A673 (cell line): ENCODE results near the gene UBA5. TPM values are rescaled to one million over a fixed set of nuclear protein-coding genes. Genes with fewer than 3 reads are reported as not detected.

ENCODE experiments used
- BruUV-seq: library from RNA; stranded (reverse); fragments of 400-500 nt; replicated peaks from 2 replicates; lab custom pipeline; 2021; lab: Mats Ljungman, UMichigan
- CTCF ChIA-PET: fragments of 300-600 bp; sonication (Branson Sonifier 250); formaldehyde crosslinking; loops from one replicate; lab custom pipeline; 2022; ENCODE audit warnings: antibody characterized with exemption; lab: Charles Lee
- POLR2A ChIA-PET: fragments of 300-600 bp; sonication (Branson Sonifier 250); formaldehyde crosslinking; loops from one replicate; lab custom pipeline; 2022; ENCODE audit warnings: antibody characterized with exemption; ENCODE audit not compliant: low non-redundant PET; lab: Charles Lee
- DNase-seq: peaks from one replicate; pipeline ENCODE4 v3.0.0-alpha.2; 2015; ENCODE audit warnings: low spot score
- H3K27ac ChIP-seq: fragments of 200-600 bp; sonication (generic); 2 replicates; pipeline ENCODE4 v1.5.1; 2016; ENCODE audit warnings: mixed run types, low read depth, mild to moderate bottlenecking, mixed read lengths, antibody characterized with exemption, low read length; ENCODE audit not compliant: poor library complexity, severe bottlenecking
- H3K27me3 ChIP-seq: fragments of 200-600 bp; sonication (generic); replicated peaks from 2 replicates; pipeline ENCODE4 v1.6.1; 2017; ENCODE audit warnings: mixed run types, low read depth, mild to moderate bottlenecking, mixed read lengths, antibody characterized with exemption, low read length; ENCODE audit not compliant: insufficient read depth, poor library complexity
- H3K36me3 ChIP-seq: fragments of 200-600 bp; sonication (generic); 2 replicates; pipeline ENCODE4 v1.6.1; 2016; ENCODE audit warnings: mixed run types, mild to moderate bottlenecking, mixed read lengths, antibody characterized with exemption, low read length; ENCODE audit not compliant: insufficient read depth, poor library complexity, severe bottlenecking
- H3K4me1 ChIP-seq: fragments of 200-600 bp; sonication (generic); 2 replicates; pipeline ENCODE4 v1.6.1; 2017; ENCODE audit warnings: mixed run types, mild to moderate bottlenecking, mixed read lengths, antibody characterized with exemption, low read length; ENCODE audit not compliant: insufficient read depth, poor library complexity, severe bottlenecking
- H3K4me3 ChIP-seq: fragments of 200-600 bp; sonication (generic); 2 replicates; pipeline ENCODE4 v1.5.1; 2016; ENCODE audit warnings: low read depth, mixed run types, mild to moderate bottlenecking, mixed read lengths, low read length; ENCODE audit not compliant: poor library complexity, severe bottlenecking
- H3K9me3 ChIP-seq: fragments of 200-600 bp; sonication (generic); 2 replicates; pipeline ENCODE4 v1.6.1; 2016; ENCODE audit warnings: mixed run types, low read depth, mild to moderate bottlenecking, mixed read lengths, antibody characterized with exemption, low read length; ENCODE audit not compliant: poor library complexity, severe bottlenecking
- EZH2 ChIP-seq: fragments of 200-600 bp; sonication (generic); IDR thresholded peaks from 2 replicates; pipeline ENCODE4 v1.6.1; 2017; ENCODE audit warnings: borderline replicate concordance, low read depth, mild to moderate bottlenecking, mixed read lengths, antibody characterized with exemption, low read length; ENCODE audit not compliant: poor library complexity, severe bottlenecking
- intact Hi-C: fragments of 100-400 bp; cut with micrococcal nuclease; formaldehyde crosslinking; loops from one replicate; pipeline ENCODE4 v1.10.0; 2022; ENCODE audit not compliant: unreplicated experiment
- total RNA-seq: library from RNA; stranded (reverse); gene quantifications from 2 replicates; pipeline ENCODE4 v1.2.3, GENCODE V29; 2021
- TF ChIP-seq, protein P1 (sequence below): fragments of 300-800, 200-600 bp; sonication (generic); conservative IDR thresholded peaks from 2 replicates; pipeline ENCODE4 v1.5.1; 2017; ENCODE audit warnings: low read depth, mild to moderate bottlenecking, antibody characterized with exemption, low read length, moderate library complexity, mixed read lengths

UBA5 gene
- total RNA-seq, 1 experiment from 2014 or later, result 50.0 TPM

DNA sequence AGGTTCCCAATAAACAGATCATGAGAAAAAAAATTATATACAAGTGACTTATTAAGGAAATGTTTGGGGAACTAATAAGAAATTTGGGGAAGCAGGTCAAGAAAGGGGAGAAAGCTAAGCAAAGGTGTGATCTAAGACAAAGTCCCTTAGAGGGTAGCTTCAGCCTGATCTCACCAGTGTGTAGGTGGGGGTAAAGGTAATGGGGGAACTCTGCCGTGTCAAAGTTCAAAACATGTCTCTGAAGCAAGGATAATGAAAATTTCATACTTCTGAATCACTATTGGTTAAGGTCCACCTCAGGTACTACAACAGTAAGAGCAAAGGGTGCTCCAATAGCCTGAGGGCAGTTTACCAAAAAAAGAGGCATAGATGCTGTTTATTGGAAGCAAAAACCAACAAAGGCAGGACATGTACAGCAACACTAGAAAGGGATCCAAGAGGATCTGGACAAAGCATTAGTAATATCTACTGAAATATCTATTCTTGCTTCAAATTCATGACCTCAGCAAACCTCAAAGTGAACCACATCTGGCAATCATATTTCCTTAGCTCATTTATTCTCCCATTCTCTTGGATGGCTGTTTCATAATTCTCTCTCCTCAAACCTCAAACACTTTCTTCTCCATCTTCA, 7.4 kb upstream of the UBA5 start:
- Histone ChIP-seq H3K9me3 (no peaks in the 10 kb centered on the region), H3K27me3 (no peaks in the 10 kb centered on the region), H3K27ac (no peak overlapping the region), H3K36me3 (no peaks in the 10 kb centered on the region), H3K4me1 (no peaks in the 10 kb centered on the region), H3K4me3 (no peak overlapping the region)
- no TSS peak for BruUV-seq
- ChIA-PET POLR2A (no interaction called here), CTCF (no interaction called here)
- DNase-seq, result no peak
- intact Hi-C loops, result no loop called here
- no peak for TF ChIP-seq EZH2
- TF ChIP-seq, protein P1, sequence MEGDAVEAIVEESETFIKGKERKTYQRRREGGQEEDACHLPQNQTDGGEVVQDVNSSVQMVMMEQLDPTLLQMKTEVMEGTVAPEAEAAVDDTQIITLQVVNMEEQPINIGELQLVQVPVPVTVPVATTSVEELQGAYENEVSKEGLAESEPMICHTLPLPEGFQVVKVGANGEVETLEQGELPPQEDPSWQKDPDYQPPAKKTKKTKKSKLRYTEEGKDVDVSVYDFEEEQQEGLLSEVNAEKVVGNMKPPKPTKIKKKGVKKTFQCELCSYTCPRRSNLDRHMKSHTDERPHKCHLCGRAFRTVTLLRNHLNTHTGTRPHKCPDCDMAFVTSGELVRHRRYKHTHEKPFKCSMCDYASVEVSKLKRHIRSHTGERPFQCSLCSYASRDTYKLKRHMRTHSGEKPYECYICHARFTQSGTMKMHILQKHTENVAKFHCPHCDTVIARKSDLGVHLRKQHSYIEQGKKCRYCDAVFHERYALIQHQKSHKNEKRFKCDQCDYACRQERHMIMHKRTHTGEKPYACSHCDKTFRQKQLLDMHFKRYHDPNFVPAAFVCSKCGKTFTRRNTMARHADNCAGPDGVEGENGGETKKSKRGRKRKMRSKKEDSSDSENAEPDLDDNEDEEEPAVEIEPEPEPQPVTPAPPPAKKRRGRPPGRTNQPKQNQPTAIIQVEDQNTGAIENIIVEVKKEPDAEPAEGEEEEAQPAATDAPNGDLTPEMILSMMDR, result no peak

DNA sequence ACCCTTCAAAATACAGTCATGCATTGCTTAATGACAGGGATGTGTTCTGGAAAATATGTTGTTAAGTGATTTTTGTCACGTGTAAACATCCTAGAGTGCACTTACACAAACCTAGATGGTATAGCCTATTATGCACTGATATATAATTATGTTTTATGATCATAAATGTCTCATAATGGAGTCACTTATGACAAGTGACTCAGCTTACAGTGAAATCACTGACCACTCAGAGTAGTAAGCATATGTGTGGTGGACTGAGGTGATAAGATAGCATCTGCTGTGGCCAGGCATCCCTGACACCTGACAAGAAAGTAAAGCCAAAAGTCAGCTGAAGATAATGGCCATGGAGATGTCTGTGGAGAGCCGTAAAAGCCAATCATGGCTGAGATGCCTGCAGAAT, 5.9 kb upstream of the UBA5 start:
- ChIA-PET POLR2A (no interaction called here), CTCF (no interaction called here)
- intact Hi-C loops, result no loop called here
- TF ChIP-seq, protein P1, result no peak
- TF ChIP-seq EZH2, result no peak
- Histone ChIP-seq H3K4me1 (no peaks in the 10 kb centered on the region), H3K9me3 (no peaks in the 10 kb centered on the region), H3K27me3 (no peaks in the 10 kb centered on the region), H3K36me3 (no peaks in the 10 kb centered on the region), H3K27ac (no peak overlapping the region), H3K4me3 (no peak overlapping the region)
- no peak for DNase-seq
- no TSS peak for BruUV-seq

DNA sequence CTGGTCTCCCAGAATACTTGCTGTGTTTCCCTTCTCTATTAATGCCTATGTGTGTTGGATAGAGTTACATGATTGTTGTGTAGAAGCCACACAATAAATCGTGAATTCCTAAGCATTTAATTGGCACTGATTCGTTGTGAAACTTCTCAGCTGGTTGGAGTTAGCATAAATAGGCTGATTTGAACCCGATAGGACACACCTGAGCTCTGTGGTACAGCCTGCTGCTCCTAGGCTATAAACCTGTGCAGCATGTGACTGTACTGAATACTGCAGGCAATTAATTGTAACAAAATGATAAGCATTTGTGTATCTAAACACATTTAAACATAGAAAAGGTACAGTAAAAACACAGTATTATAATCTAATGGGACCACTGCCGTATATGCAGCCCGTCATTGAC, 5.4 kb upstream of the UBA5 start:
- no peak for DNase-seq
- Histone ChIP-seq H3K27me3 (no peaks in the 10 kb centered on the region), H3K27ac (no peak overlapping the region), H3K9me3 (no peaks in the 10 kb centered on the region), H3K36me3 (no peaks in the 10 kb centered on the region), H3K4me1 (no peaks in the 10 kb centered on the region), H3K4me3 (no peak overlapping the region)
- no TSS peak for BruUV-seq
- ChIA-PET CTCF (no interaction called here), POLR2A (no interaction called here)
- no peak for TF ChIP-seq EZH2
- TF ChIP-seq, protein P1, result no peak
- intact Hi-C loops, result no loop called here
